ENCODE results near the gene TMEM72. TPM values are rescaled to one million over a fixed set of nuclear protein-coding genes. Genes with fewer than 3 reads are reported as not detected.

TMEM72 gene
- total RNA-seq, 1 experiment from 2014 or later: not detected

- Histone ChIP-seq H3K14ac (ENCODE audit: insufficient read depth, low read length) (0 out of 2 replicates have a peak overlapping the region, but pooled peaks have one; percentile 4), H3K23ac (ENCODE audit: insufficient read length, low read depth, low read length) (no peak overlapping the region), H2BK15ac (ENCODE audit: low read depth, low read length) (no peak overlapping the region), H3K4me2 (ENCODE audit: insufficient read depth, insufficient read length, low read length) (no peak overlapping the region), H2AFZ (ENCODE audit: low read length) (no peak overlapping the region), H4K5ac (ENCODE audit: insufficient read length, low read depth, low read length) (no peak overlapping the region), H3K27ac (ENCODE audit: insufficient read length, low read depth, low read length) (no peak overlapping the region), H4K20me1 (ENCODE audit: control insufficient read depth, insufficient read depth, insufficient read length) (no peaks in the 10 kb centered on the region), H3K4ac (ENCODE audit: low read depth, low read length) (no peak overlapping the region), H4K91ac (ENCODE audit: insufficient read length, low read depth, low read length) (no peak overlapping the region), H4K8ac (replicated peaks; ENCODE audit: insufficient read length, low read depth, low read length) (no peak overlapping the region), H2BK5ac (ENCODE audit: insufficient read length, low read length) (no peak overlapping the region), H3K4me1 (ENCODE audit: insufficient read depth, low read length) (peaks cover 11% of the 10 kb centered on the region; the same call in 1 of the 2 replicates), H2BK12ac (ENCODE audit: insufficient read length, low read depth, low read length) (no peak overlapping the region), H3K9me3 (ENCODE audit: control insufficient read depth, low read depth, low read length) (no peaks in the 10 kb centered on the region), H3K9ac (ENCODE audit: extremely low read depth, insufficient read length, low read length) (no peak overlapping the region), H3K79me1 (ENCODE audit: insufficient read depth, low read depth, low read length, poor library complexity, severe bottlenecking) (no peaks in the 10 kb centered on the region), H3K56ac (ENCODE audit: insufficient read length, low read depth, low read length) (no peak overlapping the region), H3K23me2 (ENCODE audit: insufficient read length, low read depth, low read length, poor library complexity, severe bottlenecking) (no peaks in the 10 kb centered on the region), H2BK120ac (ENCODE audit: low read depth, low read length, poor library complexity, severe bottlenecking) (no peak overlapping the region), H2BK20ac (ENCODE audit: low read depth, low read length, poor library complexity, severe bottlenecking) (no peak overlapping the region), H3T11ph (ENCODE audit: low read length) (no peak overlapping the region), H3K18ac (ENCODE audit: insufficient read length, low read depth, low read length) (no peak overlapping the region), H2AK5ac (ENCODE audit: insufficient read length, low read length) (no peak overlapping the region), H3K79me2 (ENCODE audit: insufficient read depth, low read length) (no peaks in the 10 kb centered on the region), H3K27me3 (ENCODE audit: insufficient read depth, low read length) (no peaks in the 10 kb centered on the region)
- Mint-ChIP-seq H3K27ac (peak overlapping the region in 1 of 3 experiments; percentile 92; a peak in 2 of 7 replicates), H3K4me1 (peaks cover 62 to 67% of the 10 kb centered on the region in 2 experiments), H3K36me3 (ENCODE audit: insufficient read depth in 1 of 3, low read depth in 3 of 3) (peaks cover 4% of the 10 kb centered on the region in 3 experiments; a peak in 3 of 7 replicates), H3K27me3 (ENCODE audit: low read depth) (peaks cover 4% of the 10 kb centered on the region), H3K4me3 (no peak overlapping the region), H3K9me3 (no peaks in the 10 kb centered on the region)
- DNase-seq: no peak
- no CpG with 5 or more reads among the region's 13 CpGs for WGBS (ENCODE audit: extremely low coverage, insufficient read length, low lambda C conversion rate)
- no peak for TF ChIP-seq CTCF (conservative IDR thresholded peaks at IDR 0.05)
Observed at GRCh38 chr10:44983066-44983894, 72.1 kb downstream of the TMEM72 start.

All from H9 (cell line).